ENCODE measurements around the gene AMY2B.
"Not testable (repeated sequence)": the region's sequence is repeated elsewhere in the genome, so short reads cannot be mapped to it uniquely, and the experiment has no call there.

Gene AMY2B

GRCh38 chr1:103569493-103569892 lies 1.9 kb upstream of the AMY2B start:
- no peaks in the 10 kb centered on the region for H3K9me3 Mint-ChIP-seq

GRCh38 chr1:103576065-103576464 lies 4.7 kb downstream of the AMY2B start:
- no peak overlapping the region for H3K27ac Mint-ChIP-seq
- no peaks in the 10 kb centered on the region for H3K27me3 Mint-ChIP-seq
- no peaks in the 10 kb centered on the region for H3K9me3 Mint-ChIP-seq
- CTCF ChIA-PET, result no interaction called here
- no peaks in the 10 kb centered on the region for H3K36me3 Mint-ChIP-seq
- H3K4me3 Mint-ChIP-seq, result no peak overlapping the region
- no peaks in the 10 kb centered on the region for H3K4me1 Mint-ChIP-seq
- DNase-seq, result no peak

More at GRCh38 chr1:103569493-103569892, 1.9 kb upstream of the AMY2B start:
- Mint-ChIP-seq H3K27me3 (no peaks in the 10 kb centered on the region), H3K4me1 (no peaks in the 10 kb centered on the region), H3K36me3 (no peaks in the 10 kb centered on the region), H3K4me3 (no peak overlapping the region), H3K27ac (no peak overlapping the region)
- CTCF ChIA-PET, result no interaction called here
- no peak for DNase-seq

- DNase-seq, H3K36me3 Mint-ChIP-seq, H3K27ac Mint-ChIP-seq, H3K4me1 Mint-ChIP-seq, CTCF ChIA-PET, H3K4me3 Mint-ChIP-seq, H3K9me3 Mint-ChIP-seq, H3K27me3 Mint-ChIP-seq: not testable (repeated sequence)
Measured at GRCh38 chr1:103576784-103577183, 5.4 kb downstream of the AMY2B start.

GRCh38 chr1:103582464-103582863 lies 11.1 kb downstream of the AMY2B start:
- H3K4me3 Mint-ChIP-seq, result no peak overlapping the region
- CTCF ChIA-PET, result interaction anchor here (0.6 kb wide), 1 partner anchor 11 kb away, joined by 3 read pairs; no protein-coding TSS in a partner anchor
- H3K27me3 Mint-ChIP-seq, result no peaks in the 10 kb centered on the region
- no peak for DNase-seq
- no peaks in the 10 kb centered on the region for H3K9me3 Mint-ChIP-seq
- no peaks in the 10 kb centered on the region for H3K36me3 Mint-ChIP-seq
- no peak overlapping the region for H3K27ac Mint-ChIP-seq
- no peaks in the 10 kb centered on the region for H3K4me1 Mint-ChIP-seq

GRCh38 chr1:103583887-103584286 lies 12.5 kb downstream of the AMY2B start:
- no peak overlapping the region for H3K27ac Mint-ChIP-seq
- CTCF ChIA-PET, result no interaction called here
- peaks cover 4% of the 10 kb centered on the region for H3K9me3 Mint-ChIP-seq
- no peak for DNase-seq
- no peaks in the 10 kb centered on the region for H3K4me1 Mint-ChIP-seq
- no peak overlapping the region for H3K4me3 Mint-ChIP-seq
- H3K27me3 Mint-ChIP-seq, result no peaks in the 10 kb centered on the region
- H3K36me3 Mint-ChIP-seq, result no peaks in the 10 kb centered on the region

- Mint-ChIP-seq H3K27me3 (no peaks in the 10 kb centered on the region), H3K36me3 (no peaks in the 10 kb centered on the region), H3K4me1 (no peaks in the 10 kb centered on the region), H3K4me3 (no peak overlapping the region), H3K27ac (no peak overlapping the region), H3K9me3 (peaks cover 8% of the 10 kb centered on the region)
- DNase-seq, result no peak
- CTCF ChIA-PET, result no interaction called here
Measured at GRCh38 chr1:103584537-103584936, 13.1 kb downstream of the AMY2B start.

GRCh38 chr1:103602740-103603139 lies 31.4 kb downstream of the AMY2B start:
- DNase-seq, CTCF ChIA-PET, H3K9me3 Mint-ChIP-seq, H3K27me3 Mint-ChIP-seq, H3K4me1 Mint-ChIP-seq, H3K4me3 Mint-ChIP-seq, H3K36me3 Mint-ChIP-seq, H3K27ac Mint-ChIP-seq: not testable (repeated sequence)

GRCh38 chr1:103616362-103616761 lies 45.0 kb downstream of the AMY2B start:
- H3K4me3 Mint-ChIP-seq, result no peak overlapping the region
- H3K27me3 Mint-ChIP-seq, result no peaks in the 10 kb centered on the region
- H3K36me3 Mint-ChIP-seq, result no peaks in the 10 kb centered on the region
- no peak for DNase-seq
- CTCF ChIA-PET, result no interaction called here
- no peaks in the 10 kb centered on the region for H3K4me1 Mint-ChIP-seq
- no peak overlapping the region for H3K27ac Mint-ChIP-seq
- no peaks in the 10 kb centered on the region for H3K9me3 Mint-ChIP-seq

- H3K36me3 Mint-ChIP-seq, H3K27ac Mint-ChIP-seq, H3K9me3 Mint-ChIP-seq, H3K27me3 Mint-ChIP-seq, DNase-seq, H3K4me3 Mint-ChIP-seq, H3K4me1 Mint-ChIP-seq, CTCF ChIA-PET: not testable (repeated sequence)
Measured at GRCh38 chr1:103616994-103617477, 45.6 kb downstream of the AMY2B start, which contains the start of gene AMY2A. AMY2A (plus strand) TSS chr1:103617427; CDS start chr1:103617441, 14 bp downstream.

GRCh38 chr1:103627436-103627835 lies 56.0 kb downstream of the AMY2B start:
- H3K9me3 Mint-ChIP-seq, H3K4me1 Mint-ChIP-seq, H3K27me3 Mint-ChIP-seq, CTCF ChIA-PET, H3K4me3 Mint-ChIP-seq, DNase-seq, H3K36me3 Mint-ChIP-seq, H3K27ac Mint-ChIP-seq: not testable (repeated sequence)
